ENCODE data around the gene NQO1. TPM values are rescaled to one million over a fixed set of nuclear protein-coding genes. Genes with fewer than 3 reads are reported as not detected.
A peak's percentile ranks its signal among the peaks of the same experiment; 100 is the strongest.

The NQO1 gene
- total RNA-seq, 3 donors from 2014 or later, result 41.2 to 133 (median 87.4) TPM

DNA sequence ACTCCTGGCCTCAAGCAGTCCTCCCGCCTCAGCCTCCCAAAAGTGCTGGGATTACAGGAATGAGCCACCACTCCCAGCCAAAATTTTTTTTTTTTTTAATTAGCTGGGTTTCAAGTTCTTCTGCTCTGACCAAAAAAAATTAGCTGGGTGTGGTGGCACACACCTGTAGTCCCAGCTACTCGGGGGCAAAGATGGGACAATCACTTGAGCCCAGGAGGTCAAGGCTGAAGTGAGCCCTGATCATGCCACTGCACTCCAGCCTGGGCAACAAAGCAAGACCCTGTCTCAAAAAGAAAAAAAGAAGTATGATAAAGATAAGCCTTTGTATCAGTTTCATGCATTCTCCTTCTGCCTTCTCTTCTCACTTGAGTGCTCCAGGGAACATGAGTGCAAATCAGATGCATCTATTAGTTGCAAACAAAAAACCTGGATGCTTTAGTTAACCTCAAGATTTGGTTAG is 1.9 kb downstream of the NQO1 start:
- Histone ChIP-seq H3K4me1 (ENCODE audit: low read depth) (peaks cover 29% of the 10 kb centered on the region), H3K36me3 (ENCODE audit: low read depth) (no peaks in the 10 kb centered on the region), H3K9me3 (no peaks in the 10 kb centered on the region), H3K4me3 (no peak overlapping the region)
- no peak for ATAC-seq
- TF ChIP-seq, protein P1, sequence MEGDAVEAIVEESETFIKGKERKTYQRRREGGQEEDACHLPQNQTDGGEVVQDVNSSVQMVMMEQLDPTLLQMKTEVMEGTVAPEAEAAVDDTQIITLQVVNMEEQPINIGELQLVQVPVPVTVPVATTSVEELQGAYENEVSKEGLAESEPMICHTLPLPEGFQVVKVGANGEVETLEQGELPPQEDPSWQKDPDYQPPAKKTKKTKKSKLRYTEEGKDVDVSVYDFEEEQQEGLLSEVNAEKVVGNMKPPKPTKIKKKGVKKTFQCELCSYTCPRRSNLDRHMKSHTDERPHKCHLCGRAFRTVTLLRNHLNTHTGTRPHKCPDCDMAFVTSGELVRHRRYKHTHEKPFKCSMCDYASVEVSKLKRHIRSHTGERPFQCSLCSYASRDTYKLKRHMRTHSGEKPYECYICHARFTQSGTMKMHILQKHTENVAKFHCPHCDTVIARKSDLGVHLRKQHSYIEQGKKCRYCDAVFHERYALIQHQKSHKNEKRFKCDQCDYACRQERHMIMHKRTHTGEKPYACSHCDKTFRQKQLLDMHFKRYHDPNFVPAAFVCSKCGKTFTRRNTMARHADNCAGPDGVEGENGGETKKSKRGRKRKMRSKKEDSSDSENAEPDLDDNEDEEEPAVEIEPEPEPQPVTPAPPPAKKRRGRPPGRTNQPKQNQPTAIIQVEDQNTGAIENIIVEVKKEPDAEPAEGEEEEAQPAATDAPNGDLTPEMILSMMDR (IDR thresholded peaks at IDR 0.05), result no peak
- no peak for DNase-seq
- intact Hi-C loops (cut with DNase I, micrococcal nuclease), result no loop called here

DNA sequence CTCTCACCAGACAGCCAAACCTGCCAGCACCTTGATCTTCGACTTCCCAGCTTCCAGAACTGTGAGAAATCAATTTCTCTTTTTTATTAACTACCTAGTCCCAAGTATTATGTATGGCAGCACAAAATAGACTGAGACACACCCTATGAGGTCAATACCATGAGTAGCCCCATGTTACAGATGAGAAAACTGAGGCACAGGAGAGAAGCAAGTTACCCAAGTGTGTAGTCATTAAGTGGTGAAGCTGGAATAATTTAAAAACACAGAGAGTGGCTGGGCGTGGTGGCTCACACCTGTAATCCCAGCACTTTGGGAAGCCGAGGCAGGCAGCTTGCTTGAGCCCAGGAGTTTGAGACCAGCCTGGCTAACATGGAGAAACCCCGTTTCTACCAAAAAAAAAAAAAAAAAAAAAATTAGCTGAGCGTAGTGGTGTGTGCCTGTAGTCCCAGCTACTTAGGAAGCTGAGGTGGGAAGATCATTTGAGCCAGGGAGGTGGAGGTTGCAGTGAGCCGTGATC is 4.9 kb downstream of the NQO1 start:
- TF ChIP-seq, protein P1 (IDR thresholded peaks at IDR 0.05), result no peak
- no peak for ATAC-seq
- no peak overlapping the region for H3K4me3 ChIP-seq
- H3K36me3 ChIP-seq (ENCODE audit: low read depth), result no peaks in the 10 kb centered on the region
- intact Hi-C loops (cut with DNase I, micrococcal nuclease), result no loop called here
- DNase-seq, result no peak
- H3K4me1 ChIP-seq (ENCODE audit: low read depth), result peaks cover 22% of the 10 kb centered on the region
- H3K9me3 ChIP-seq, result no peaks in the 10 kb centered on the region

DNA sequence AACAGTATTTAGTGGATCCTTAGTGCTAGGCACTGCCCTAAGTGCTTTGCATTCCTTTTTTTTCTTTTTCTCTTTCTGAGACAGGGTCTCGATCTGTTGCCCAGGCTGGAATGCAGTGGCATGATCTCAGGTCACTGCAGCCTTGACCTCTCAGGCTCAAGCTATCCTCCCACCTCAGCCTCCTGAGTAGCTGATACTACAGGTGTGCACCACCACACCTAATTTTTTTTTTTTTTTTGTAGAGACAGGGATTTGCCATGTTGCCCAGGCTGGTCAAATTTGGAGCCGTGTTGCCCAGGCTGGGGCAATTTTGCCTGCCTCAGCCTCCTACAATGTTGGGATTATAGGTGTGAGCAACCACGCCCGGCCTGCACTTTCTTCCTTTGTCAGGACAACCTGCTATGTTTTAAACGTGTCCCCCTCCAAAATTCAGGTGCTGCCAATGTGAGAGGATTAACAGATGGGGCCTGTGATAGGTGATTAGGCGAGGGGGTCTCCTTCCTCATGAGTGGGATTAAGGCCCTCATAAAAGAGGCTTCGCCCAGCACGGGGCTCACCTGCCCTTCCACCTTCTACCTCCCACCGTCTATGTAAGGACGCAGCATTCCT is 5.4 kb downstream of the NQO1 start:
- no peaks in the 10 kb centered on the region for H3K9me3 ChIP-seq
- no peaks in the 10 kb centered on the region for H3K36me3 ChIP-seq (ENCODE audit: low read depth)
- intact Hi-C loops (cut with DNase I, micrococcal nuclease), result no loop called here
- ATAC-seq, result no peak
- no peak overlapping the region for H3K4me3 ChIP-seq
- TF ChIP-seq, protein P1 (IDR thresholded peaks at IDR 0.05), result no peak
- H3K4me1 ChIP-seq (ENCODE audit: low read depth), result peaks cover 22% of the 10 kb centered on the region
- DNase-seq, result peak in 1 of 3 donors; percentile 42

DNA sequence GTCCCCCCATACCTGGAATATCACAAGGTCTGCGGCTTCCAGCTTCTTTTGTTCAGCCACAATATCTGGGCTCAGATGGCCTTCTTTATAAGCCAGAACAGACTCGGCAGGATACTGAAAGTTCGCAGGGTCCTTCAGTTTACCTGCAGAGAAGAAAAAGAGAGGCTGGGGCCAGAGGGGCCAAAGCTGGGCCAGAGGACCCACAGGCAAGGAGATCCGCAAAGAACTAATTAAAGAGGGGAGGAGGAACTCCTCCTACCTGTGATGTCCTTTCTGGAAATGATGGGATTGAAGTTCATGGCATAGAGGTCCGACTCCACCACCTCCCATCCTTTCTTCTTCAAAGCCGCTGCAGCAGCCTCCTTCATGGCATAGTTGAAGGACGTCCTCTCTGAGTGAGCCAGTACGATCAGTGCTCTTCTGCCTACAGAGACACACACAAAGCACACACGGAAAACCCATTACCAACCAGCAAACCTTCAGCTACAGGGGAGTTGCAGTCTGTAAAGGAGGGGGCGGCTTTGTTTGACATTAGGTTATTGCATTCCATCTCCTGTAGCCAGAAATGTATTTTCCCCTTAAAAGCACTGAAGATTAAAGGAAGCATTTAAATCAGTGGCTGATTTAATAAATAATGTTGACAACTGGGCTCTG is 8.1 kb downstream of the NQO1 start:
- Histone ChIP-seq H3K9me3 (no peaks in the 10 kb centered on the region), H3K4me1 (ENCODE audit: low read depth) (peaks cover 5% of the 10 kb centered on the region), H3K36me3 (ENCODE audit: low read depth) (no peaks in the 10 kb centered on the region), H3K4me3 (no peak overlapping the region)
- intact Hi-C loops (cut with DNase I, micrococcal nuclease), result no loop called here
- ATAC-seq, result no peak
- TF ChIP-seq, protein P1 (IDR thresholded peaks at IDR 0.05), result no peak
- no peak for DNase-seq

DNA sequence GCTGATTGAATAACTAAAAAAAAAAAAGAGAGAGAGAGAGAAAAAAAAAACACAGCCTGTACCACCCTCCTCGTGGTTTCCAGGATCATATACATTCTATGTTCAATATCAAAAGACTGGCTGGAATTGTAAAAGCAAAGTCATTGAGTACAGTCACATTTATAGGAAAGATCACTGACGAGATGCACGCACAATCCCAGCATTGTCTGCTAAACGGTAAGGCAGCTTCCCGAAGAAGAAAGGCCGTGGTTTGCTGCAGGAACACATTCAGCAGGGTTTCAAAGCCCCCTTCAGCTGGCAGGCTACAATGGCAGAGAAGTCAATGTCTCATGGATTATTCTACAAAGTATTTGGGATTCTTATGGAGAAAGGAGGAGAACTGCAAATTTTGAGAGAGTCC is 9.3 kb downstream of the NQO1 start:
- Histone ChIP-seq H3K9me3 (no peaks in the 10 kb centered on the region), H3K4me1 (ENCODE audit: low read depth) (no peaks in the 10 kb centered on the region), H3K4me3 (no peak overlapping the region), H3K36me3 (ENCODE audit: low read depth) (no peaks in the 10 kb centered on the region)
- DNase-seq (no peak), ATAC-seq (no peak)
- TF ChIP-seq, protein P1 (IDR thresholded peaks at IDR 0.05), result no peak
- intact Hi-C loops (cut with DNase I, micrococcal nuclease), result no loop called here

Data from mucosa of descending colon (tissue), 3 donors.